DOHH2 (cell line): ENCODE measurements around the gene IGSF3.

Experiments used
- H3F3A ChIP-seq: fragments of 200-600 bp; sonication (generic), shearing (Covaris generic); 2 replicates; pipeline ENCODE4 v1.6.0; 2016; ENCODE audit warnings: antibody characterized with exemption, mild to moderate bottlenecking; ENCODE audit not compliant: control insufficient read depth, insufficient read depth
- H3K27ac ChIP-seq: fragments of 200-600 bp; sonication (generic); 2 replicates; pipeline ENCODE4 v1.5.1; 2014; ENCODE audit warnings: low read depth, mild to moderate bottlenecking, low read length, moderate library complexity
- H3K27me3 ChIP-seq: fragments of 200-600 bp; sonication (generic); 2 replicates; pipeline ENCODE4 v1.6.1; 2014; ENCODE audit warnings: mild to moderate bottlenecking, low read length, mixed read lengths; ENCODE audit not compliant: control insufficient read depth
- H3K36me3 ChIP-seq: fragments of 200-600 bp; sonication (generic); 2 replicates; pipeline ENCODE4 v1.6.1; 2014; ENCODE audit warnings: mild to moderate bottlenecking, low read length, moderate library complexity, mixed read lengths; ENCODE audit not compliant: control insufficient read depth
- H3K4me1 ChIP-seq: fragments of 200-600 bp; sonication (generic); 2 replicates; pipeline ENCODE4 v1.6.1; 2014; ENCODE audit warnings: mild to moderate bottlenecking, low read length, mixed read lengths; ENCODE audit not compliant: control insufficient read depth
- H3K4me2 ChIP-seq: fragments of 200-600 bp; sonication (generic); 2 replicates; pipeline ENCODE4 v1.6.0; 2014; ENCODE audit warnings: mild to moderate bottlenecking, low read length, moderate library complexity
- H3K4me3 ChIP-seq: fragments of 200-600 bp; sonication (generic); 2 replicates; pipeline ENCODE4 v1.5.1; 2014; ENCODE audit warnings: mild to moderate bottlenecking, low read length, mixed read lengths
- H3K79me2 ChIP-seq: fragments of 200-600 bp; sonication (generic); 2 replicates; pipeline ENCODE4 v1.6.1; 2014; ENCODE audit warnings: mild to moderate bottlenecking, low read length, mixed read lengths; ENCODE audit not compliant: control insufficient read depth
- H3K9me2 ChIP-seq: fragments of 200-600 bp; sonication (generic); replicated peaks from 2 replicates; pipeline ENCODE4 v1.6.1; 2014; ENCODE audit warnings: mild to moderate bottlenecking, low read length, mixed read lengths; ENCODE audit not compliant: control insufficient read depth
- H3K9me3 ChIP-seq: fragments of 200-600 bp; sonication (generic); 2 replicates; pipeline ENCODE4 v1.6.1; 2014; ENCODE audit warnings: antibody characterized with exemption, low read length, mixed read lengths; ENCODE audit not compliant: control insufficient read depth, insufficient read depth
- H4K20me1 ChIP-seq: fragments of 200-600 bp; sonication (generic); 2 replicates; pipeline ENCODE4 v1.6.0; 2014; ENCODE audit warnings: low read depth, mild to moderate bottlenecking, antibody characterized with exemption, low read length, moderate library complexity; ENCODE audit not compliant: control insufficient read depth, insufficient read depth
- CTCF ChIP-seq: fragments of 200-600 bp; sonication (generic); IDR thresholded peaks from one replicate; pipeline ENCODE4 v1.5.1; 2014; ENCODE audit warnings: antibody characterized with exemption, mild to moderate bottlenecking, low read depth, low read length; ENCODE audit not compliant: poor library complexity, severe bottlenecking
- EZH2phosphoT487 ChIP-seq: fragments of 200-600 bp; sonication (generic); IDR thresholded peaks from 2 replicates; pipeline ENCODE4 v1.6.1; 2017; ENCODE audit warnings: borderline replicate concordance, mild to moderate bottlenecking, antibody characterized with exemption, low read length, moderate library complexity, mixed read lengths

IGSF3 gene

GRCh38 chr1:116693759-116694480, 26.4 kb upstream of the IGSF3 start:
- H3K9me3 ChIP-seq, result no peaks in the 10 kb centered on the region
- H3K27ac ChIP-seq, result no peak overlapping the region
- no peak overlapping the region for H3K4me2 ChIP-seq
- H4K20me1 ChIP-seq, result no peaks in the 10 kb centered on the region
- TF ChIP-seq EZH2phosphoT487 (no peak), CTCF (no peak)
- H3K4me1 ChIP-seq, result peaks cover 7% of the 10 kb centered on the region; the same call in 1 of the 2 replicates
- H3K9me2 ChIP-seq, result no peaks in the 10 kb centered on the region
- H3K4me3 ChIP-seq, result no peak overlapping the region
- no peaks in the 10 kb centered on the region for H3K27me3 ChIP-seq
- H3K79me2 ChIP-seq, result no peaks in the 10 kb centered on the region
- H3K36me3 ChIP-seq, result no peaks in the 10 kb centered on the region
- H3F3A ChIP-seq, result no peaks in the 10 kb centered on the region

DNA sequence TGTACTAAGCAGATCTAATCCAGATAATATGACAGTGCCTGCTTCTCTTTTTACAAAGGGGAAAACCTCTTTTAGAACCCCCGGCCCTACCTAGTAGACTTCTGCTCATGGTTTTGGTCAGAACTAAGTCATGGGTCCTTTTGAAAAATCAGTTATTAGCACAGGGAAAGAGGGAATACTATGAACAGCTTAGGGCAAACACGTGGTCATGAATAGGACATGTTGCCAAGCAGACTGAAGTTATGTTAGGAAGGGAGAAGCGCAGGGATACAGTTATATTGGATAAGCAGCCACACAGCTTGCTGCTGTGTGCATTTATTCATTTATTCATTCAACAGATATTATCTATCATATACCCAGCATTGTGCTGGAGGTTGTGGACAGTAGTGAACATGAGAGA, 25.3 kb upstream of the IGSF3 start:
- no peaks in the 10 kb centered on the region for H3F3A ChIP-seq
- no peaks in the 10 kb centered on the region for H3K9me2 ChIP-seq
- no peak overlapping the region for H3K27ac ChIP-seq
- no peaks in the 10 kb centered on the region for H3K79me2 ChIP-seq
- no peaks in the 10 kb centered on the region for H3K36me3 ChIP-seq
- no peak for TF ChIP-seq CTCF
- no peak for TF ChIP-seq EZH2phosphoT487
- H3K4me1 ChIP-seq, result peaks cover 7% of the 10 kb centered on the region; the same call in 1 of the 2 replicates
- no peaks in the 10 kb centered on the region for H3K9me3 ChIP-seq
- H4K20me1 ChIP-seq, result no peaks in the 10 kb centered on the region
- no peak overlapping the region for H3K4me2 ChIP-seq
- H3K4me3 ChIP-seq, result no peak overlapping the region
- no peaks in the 10 kb centered on the region for H3K27me3 ChIP-seq

DNA sequence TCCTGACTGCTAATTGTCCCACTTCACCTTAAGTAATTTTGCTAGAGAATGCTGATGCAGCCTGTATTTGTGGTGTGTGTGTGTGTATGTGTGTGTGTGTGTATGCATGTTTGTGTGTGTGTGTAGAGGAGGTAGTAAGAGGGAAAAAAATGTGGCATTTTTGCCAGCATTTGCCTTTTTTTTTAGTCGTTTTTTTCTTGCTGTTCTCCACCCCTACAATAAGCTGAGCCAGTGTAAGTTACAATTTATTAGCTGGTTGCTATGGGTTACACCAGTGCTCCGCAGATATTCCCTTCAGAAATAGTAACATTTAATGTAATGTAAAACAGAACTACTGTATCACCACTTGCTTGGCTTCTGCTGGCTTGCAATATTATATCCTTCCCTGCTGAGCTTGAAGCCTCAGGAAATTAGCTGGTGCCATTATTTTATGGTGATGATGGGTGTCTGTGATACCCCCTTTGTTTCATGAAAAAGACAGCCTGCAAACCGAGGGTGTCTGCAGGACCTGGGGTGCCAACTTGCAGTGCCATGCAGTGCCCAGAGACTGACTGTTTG, 23.4 kb upstream of the IGSF3 start:
- Histone ChIP-seq H3K36me3 (no peaks in the 10 kb centered on the region), H3F3A (no peaks in the 10 kb centered on the region), H3K4me1 (peaks cover 18% of the 10 kb centered on the region)

More for the DNA sequence above, 23.4 kb upstream of the IGSF3 start:
- no peaks in the 10 kb centered on the region for H4K20me1 ChIP-seq
- H3K9me2 ChIP-seq, result no peaks in the 10 kb centered on the region
- no peaks in the 10 kb centered on the region for H3K9me3 ChIP-seq
- TF ChIP-seq CTCF, result no peak
- no peaks in the 10 kb centered on the region for H3K27me3 ChIP-seq
- no peaks in the 10 kb centered on the region for H3K79me2 ChIP-seq
- no peak overlapping the region for H3K27ac ChIP-seq
- H3K4me3 ChIP-seq, result no peak overlapping the region
- no peak overlapping the region for H3K4me2 ChIP-seq
